IMR-90 (cell line): ENCODE results near the gene SLC25A17. TPM values are rescaled to one million over a fixed set of nuclear protein-coding genes. Genes with fewer than 3 reads are reported as not detected.

Experiments used
- ATAC-seq: fragments of 200-7000 bp; cut with Tn5 transposase; 2 replicates; pipeline ENCODE4 v1.9.1; 2020; ENCODE audit warnings: low read depth, mild to moderate bottlenecking, moderate library complexity
- BruUV-seq: library from RNA; stranded (reverse); fragments of 400-500 nt; replicated peaks from 2 replicates; lab custom pipeline; 2021; lab: Mats Ljungman, UMichigan
- CTCF ChIA-PET: fragments of 300-600 bp; formaldehyde crosslinking; extraction: SDS; loops from one replicate; lab custom pipeline; 2021; ENCODE audit warnings: antibody characterized with exemption; lab: Yijun Ruan, JAX
- POLR2A ChIA-PET: fragments of 300-600 bp; sonication (Branson Sonifier 250); formaldehyde crosslinking; loops from one replicate; lab custom pipeline; 2022; ENCODE audit warnings: antibody characterized with exemption; ENCODE audit not compliant: unreplicated experiment; lab: Charles Lee
- DNase-seq: peaks from one replicate; pipeline ENCODE4 v3.0.0; 2013
- H2AFZ ChIP-seq: replicated peaks from 2 replicates; pipeline ENCODE3; 2013; ENCODE audit warnings: low read length, mild to moderate bottlenecking; ENCODE audit not compliant: poor library complexity
- H2AK5ac ChIP-seq: 2 replicates; pipeline ENCODE4 v1.6.1; 2013; ENCODE audit warnings: low read depth, low read length, inconsistent platforms
- H2AK9ac ChIP-seq: replicated peaks from 2 replicates; pipeline ENCODE3; 2013; ENCODE audit warnings: mild to moderate bottlenecking, low read depth, low read length, moderate library complexity; ENCODE audit not compliant: poor library complexity
- H2BK120ac ChIP-seq: 2 replicates; pipeline ENCODE4 v1.6.1; 2013; ENCODE audit warnings: low read depth, low read length, inconsistent platforms
- H2BK15ac ChIP-seq: 3 replicates; pipeline ENCODE4 v1.6.1; 2013; ENCODE audit warnings: low read depth, low read length, inconsistent platforms
- H2BK20ac ChIP-seq: 2 replicates; pipeline ENCODE4 v1.6.1; 2013; ENCODE audit warnings: low read depth, mild to moderate bottlenecking, inconsistent platforms, low read length, moderate library complexity
- H2BK5ac ChIP-seq: 2 replicates; pipeline ENCODE4 v1.6.1; 2013; ENCODE audit warnings: mild to moderate bottlenecking, low read depth, low read length, inconsistent platforms; ENCODE audit not compliant: poor library complexity, severe bottlenecking
- H3K14ac ChIP-seq: replicated peaks from 2 replicates; pipeline ENCODE4 v1.6.1; 2013; ENCODE audit warnings: low read depth, low read length, inconsistent platforms
- H3K18ac ChIP-seq: 2 replicates; pipeline ENCODE4 v1.6.1; 2013; ENCODE audit warnings: low read depth, low read length, control low read depth
- H3K23ac ChIP-seq: 2 replicates; pipeline ENCODE4 v1.6.1; 2013; ENCODE audit warnings: low read depth, low read length, inconsistent platforms
- H3K27ac ChIP-seq: 2 replicates; pipeline ENCODE4 v1.5.1; 2013; ENCODE audit warnings: mild to moderate bottlenecking, control low read depth, low read length; ENCODE audit not compliant: insufficient read depth
- H3K27me3 ChIP-seq: 2 replicates; pipeline ENCODE4 v1.6.1; 2013; ENCODE audit warnings: low read length; ENCODE audit not compliant: control insufficient read depth, insufficient read depth
- H3K36me3 ChIP-seq: 2 replicates; pipeline ENCODE4 v1.6.1; 2013; ENCODE audit warnings: low read length, mixed read lengths; ENCODE audit not compliant: control insufficient read depth, insufficient read depth
- H3K4ac ChIP-seq: 2 replicates; pipeline ENCODE4 v1.6.1; 2013; ENCODE audit warnings: low read depth, low read length, inconsistent platforms
- H3K4me1 ChIP-seq: 2 replicates; pipeline ENCODE4 v1.6.1; 2013; ENCODE audit warnings: low read length, mixed read lengths; ENCODE audit not compliant: control insufficient read depth, insufficient read depth
- H3K4me2 ChIP-seq: 2 replicates; pipeline ENCODE4 v1.6.1; 2013; ENCODE audit warnings: low read depth, mild to moderate bottlenecking, control low read depth, low read length, moderate library complexity
- H3K4me3 ChIP-seq: 2 replicates; pipeline ENCODE4 v1.5.1; 2013; ENCODE audit warnings: low read depth, mild to moderate bottlenecking, control low read depth, low read length, moderate library complexity; ENCODE audit not compliant: insufficient read depth
- H3K56ac ChIP-seq: 2 replicates; pipeline ENCODE4 v1.6.1; 2013; ENCODE audit warnings: low read length, inconsistent platforms; ENCODE audit not compliant: insufficient read depth; ENCODE audit errors: extremely low read depth
- H3K79me1 ChIP-seq, 2 experiments: 2 replicates each; pipeline ENCODE4 v1.6.1; 2013; ENCODE audit warnings: low read length in 2 of 2, inconsistent platforms in 1 of 2, low read depth in 1 of 2
- H3K9ac ChIP-seq: 2 replicates; pipeline ENCODE4 v1.6.1; 2013; ENCODE audit warnings: low read depth, low read length, control low read depth
- H3K9me1 ChIP-seq: 2 replicates; pipeline ENCODE4 v1.6.1; 2013; ENCODE audit warnings: low read length, inconsistent platforms; ENCODE audit not compliant: insufficient read depth
- H3K9me3 ChIP-seq: 2 replicates; pipeline ENCODE4 v1.6.1; 2013; ENCODE audit warnings: low read length; ENCODE audit not compliant: control insufficient read depth, insufficient read depth
- H4K20me1 ChIP-seq: 2 replicates; pipeline ENCODE4 v1.6.1; 2013; ENCODE audit warnings: low read length, inconsistent platforms; ENCODE audit not compliant: insufficient read depth
- H4K5ac ChIP-seq: 2 replicates; pipeline ENCODE4 v1.6.1; 2013; ENCODE audit warnings: mild to moderate bottlenecking, low read depth, low read length, control low read depth
- H4K8ac ChIP-seq, 2 experiments: 2 replicates each; pipeline ENCODE4 v1.6.1; 2013; ENCODE audit warnings: low read depth in 2 of 2, low read length in 2 of 2, control low read depth in 1 of 2, inconsistent platforms in 1 of 2
- H4K91ac ChIP-seq: 2 replicates; pipeline ENCODE4 v1.6.1; 2013; ENCODE audit warnings: low read depth, low read length, inconsistent platforms; ENCODE audit not compliant: insufficient read depth
- BHLHE40 ChIP-seq: fragments of 150-350 bp; IDR thresholded peaks from 2 replicates; pipeline ENCODE4 v1.6.1; 2016; ENCODE audit warnings: mild to moderate bottlenecking, low read depth, low read length
- CEBPB ChIP-seq: IDR thresholded peaks from 2 replicates; pipeline ENCODE4 v1.6.1; 2012; ENCODE audit warnings: low read depth, low read length, improper control_type of control experiment
- CHD1 ChIP-seq: IDR thresholded peaks from 2 replicates; pipeline ENCODE4 v1.6.1; 2012; ENCODE audit warnings: low read depth, low read length, improper control_type of control experiment
- FOS ChIP-seq: fragments of 150-350 bp; IDR thresholded peaks from 2 replicates; pipeline ENCODE4 v1.6.1; 2016; ENCODE audit warnings: low read depth, low read length
- MAZ ChIP-seq: IDR thresholded peaks from 2 replicates; pipeline ENCODE4 v1.6.1; 2012; ENCODE audit warnings: low read depth, mild to moderate bottlenecking, low read length, improper control_type of control experiment, moderate library complexity, borderline replicate concordance
- MXI1 ChIP-seq: IDR thresholded peaks from 2 replicates; pipeline ENCODE4 v1.6.1; 2012; ENCODE audit warnings: low read depth, mild to moderate bottlenecking, low read length, moderate library complexity, borderline replicate concordance
- POLR2A ChIP-seq: IDR thresholded peaks from 2 replicates; pipeline ENCODE4 v1.6.1; 2012; ENCODE audit warnings: mild to moderate bottlenecking, low read depth, low read length
- RAD21 ChIP-seq: IDR thresholded peaks from 2 replicates; pipeline ENCODE4 v1.6.1; 2012; ENCODE audit warnings: low read length, improper control_type of control experiment
- RCOR1 ChIP-seq: IDR thresholded peaks from 2 replicates; pipeline ENCODE4 v1.6.1; 2012; ENCODE audit warnings: mild to moderate bottlenecking, low read length, improper control_type of control experiment; ENCODE audit not compliant: insufficient replicate concordance
- SMC3 ChIP-seq: fragments of 150-350 bp; IDR thresholded peaks from 2 replicates; pipeline ENCODE4 v1.6.1; 2016; ENCODE audit warnings: low read depth, mild to moderate bottlenecking, antibody characterized with exemption, low read length, moderate library complexity
- WGBS, 2 experiments: methylation state at CpG; one replicate each; pipeline versions ENCODE4 v1.1.5 to v1.1.7; 2013; ENCODE audit warnings: missing lambda C conversion rate in 2 of 2; ENCODE audit not compliant: insufficient read length in 1 of 2; ENCODE audit errors: extremely low coverage in 2 of 2; 5-methylcytosine and 5-hydroxymethylcytosine counted together
- dilution Hi-C: fragments of 300-500 bp; cut with HindIII; formaldehyde crosslinking; loops from one replicate; pipeline ENCODE4 v1.14.3; 2018; ENCODE audit warnings: low sequenced_read_pairs; ENCODE audit not compliant: unreplicated experiment
- in situ Hi-C: fragments of 300-500 bp; cut with MboI; formaldehyde crosslinking; loops from 3 replicates; pipeline ENCODE4 v1.14.3; 2019; ENCODE audit warnings: low sequenced_read_pairs, inconsistent platforms, mixed read lengths
- intact Hi-C: fragments of 100-400 bp; cut with micrococcal nuclease; formaldehyde crosslinking; loops from 2 replicates; pipeline ENCODE4 v1.10.0; 2022
- polyA plus RNA-seq, 3 experiments: library from polyadenylated mRNA; depleted of rRNA; stranded (reverse); fragments of >200 nt; gene quantifications; 2 replicates each; pipeline ENCODE4 v1.2.3, GENCODE V29; 2012; ENCODE audit warnings: low replicate concordance in 1 of 3
- total RNA-seq: library from RNA; depleted of rRNA; stranded (reverse); fragments of >200 nt; gene quantifications from 2 replicates; pipeline ENCODE4 v1.2.3, GENCODE V29; 2012
- TF ChIP-seq, protein P1 (sequence below): fragments of 150-350 bp; IDR thresholded peaks from 2 replicates; pipeline ENCODE4 v1.6.1; 2016; ENCODE audit warnings: low read depth, mild to moderate bottlenecking, low read length, moderate library complexity, borderline replicate concordance
- TF ChIP-seq, protein P2 (sequence below): fragments of 150-350 bp; IDR thresholded peaks from 2 replicates; pipeline ENCODE4 v1.6.1; 2017; ENCODE audit warnings: mild to moderate bottlenecking, antibody characterized with exemption, low read length, low read depth

Gene SLC25A17
- total and polyA plus RNA-seq, 2 of the 4 experiments (the other 2 are of a cell fraction), result 19.6 to 36.0 TPM

- H3K27me3 ChIP-seq, result no peaks in the 10 kb centered on the region
- peak overlapping the region; percentile 56; the same call in 1 of the 2 replicates for H2AK5ac ChIP-seq
- peak overlapping the region; percentile 63 for H3K56ac ChIP-seq
- peak overlapping the region; percentile 45 for H4K91ac ChIP-seq
- peak overlapping the region; percentile 94 for H2AFZ ChIP-seq
- H2BK15ac ChIP-seq, result no peak overlapping the region
- H3K4me3 ChIP-seq, result peak overlapping the region; percentile 67
- peaks cover 5 to 42% of the 10 kb centered on the region in 2 experiments; a peak in 3 of 4 replicates for H3K79me1 ChIP-seq
- ATAC-seq, result peak; percentile 36
- intact Hi-C loops, result no loop called here
- peak overlapping the region; percentile 76 for H3K4ac ChIP-seq
- H4K5ac ChIP-seq, result peak overlapping the region; percentile 35; the same call in 1 of the 2 replicates
- BruUV-seq, result no TSS peak
- peak overlapping the region; percentile 83 for H3K9ac ChIP-seq
- dilution Hi-C loops, result no loop called here
- H2BK5ac ChIP-seq, result peak overlapping the region; percentile 71
- H3K23ac ChIP-seq, result peak overlapping the region; percentile 96
- peak overlapping the region; percentile 82 for H3K27ac ChIP-seq
- no peak overlapping the region; the same call in 1 of the 2 replicates for H2BK120ac ChIP-seq
- no peaks in the 10 kb centered on the region for H3K9me3 ChIP-seq
- H4K8ac ChIP-seq, result peak overlapping the region; percentile 38 to 93; a peak in 3 of 4 replicates
- in situ Hi-C loops, result no loop called here
- peaks cover 9% of the 10 kb centered on the region for H3K4me1 ChIP-seq
- H4K20me1 ChIP-seq, result peaks cover 40% of the 10 kb centered on the region
- TF ChIP-seq POLR2A (no peak; the same call in 1 of the 2 replicates), FOS (no peak), CHD1 (no peak), BHLHE40 (no peak), MAZ (no peak), RAD21 (no peak), RCOR1 (no peak), CEBPB (no peak), MXI1 (no peak), SMC3 (no peak)
- TF ChIP-seq, protein P1, sequence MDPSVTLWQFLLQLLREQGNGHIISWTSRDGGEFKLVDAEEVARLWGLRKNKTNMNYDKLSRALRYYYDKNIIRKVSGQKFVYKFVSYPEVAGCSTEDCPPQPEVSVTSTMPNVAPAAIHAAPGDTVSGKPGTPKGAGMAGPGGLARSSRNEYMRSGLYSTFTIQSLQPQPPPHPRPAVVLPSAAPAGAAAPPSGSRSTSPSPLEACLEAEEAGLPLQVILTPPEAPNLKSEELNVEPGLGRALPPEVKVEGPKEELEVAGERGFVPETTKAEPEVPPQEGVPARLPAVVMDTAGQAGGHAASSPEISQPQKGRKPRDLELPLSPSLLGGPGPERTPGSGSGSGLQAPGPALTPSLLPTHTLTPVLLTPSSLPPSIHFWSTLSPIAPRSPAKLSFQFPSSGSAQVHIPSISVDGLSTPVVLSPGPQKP, result no peak
- TF ChIP-seq, protein P2, sequence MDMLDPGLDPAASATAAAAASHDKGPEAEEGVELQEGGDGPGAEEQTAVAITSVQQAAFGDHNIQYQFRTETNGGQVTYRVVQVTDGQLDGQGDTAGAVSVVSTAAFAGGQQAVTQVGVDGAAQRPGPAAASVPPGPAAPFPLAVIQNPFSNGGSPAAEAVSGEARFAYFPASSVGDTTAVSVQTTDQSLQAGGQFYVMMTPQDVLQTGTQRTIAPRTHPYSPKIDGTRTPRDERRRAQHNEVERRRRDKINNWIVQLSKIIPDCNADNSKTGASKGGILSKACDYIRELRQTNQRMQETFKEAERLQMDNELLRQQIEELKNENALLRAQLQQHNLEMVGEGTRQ, result no peak
- ChIA-PET CTCF (no interaction called here), POLR2A (interaction anchor here (0.6 kb wide), 1 partner anchor 144 kb away, joined by 5 read pairs; no protein-coding TSS in a partner anchor)
- H2AK9ac ChIP-seq, result peak overlapping the region; percentile 99
- WGBS, 2 experiments, result 0% methylated on average over 6 of the region's 29 CpGs; no CpG with 5 or more reads in 1 of the 2 experiments
- H3K9me1 ChIP-seq, result 0 out of 2 replicates have a peak, but pooled peaks cover 3% of the 10 kb centered on the region
- peaks cover 1% of the 10 kb centered on the region; the same call in 1 of the 2 replicates for H3K36me3 ChIP-seq
- peak overlapping the region; percentile 92 for H3K14ac ChIP-seq
- H2BK20ac ChIP-seq, result no peak overlapping the region
- H3K18ac ChIP-seq, result peak overlapping the region; percentile 8; the same call in 1 of the 2 replicates
- peak overlapping the region; percentile 62 for H3K4me2 ChIP-seq
- DNase-seq, result peak; percentile 18
Measured at GRCh38 chr22:40855979-40856512, 36.9 kb upstream of the SLC25A17 start.
